Astrocyte (in vitro differentiated cells and primary cell): ENCODE data around the gene LBX1. TPM values are rescaled to one million over a fixed set of nuclear protein-coding genes. Genes with fewer than 3 reads are reported as not detected.

Source experiments
- DNase-seq: peaks from one replicate; pipeline ENCODE4 v3.0.0-alpha.2; 2010; ENCODE audit warnings: low read depth
- FAIRE-seq: peaks from 2 replicates; lab custom pipeline; 2011; peaks lifted over from hg19 to GRCh38; lab: Jason Lieb, UNC
- H2AFZ ChIP-seq: 2 replicates; pipeline ENCODE4 v1.6.0; 2012; ENCODE audit warnings: low read depth, low read length, inconsistent platforms
- H3K27ac ChIP-seq: 2 replicates; pipeline ENCODE4 v1.5.1; 2011; ENCODE audit warnings: low read depth, low read length, inconsistent platforms
- H3K27me3 ChIP-seq: 2 replicates; pipeline ENCODE4 v1.6.0; 2011; ENCODE audit warnings: low read length, inconsistent platforms; ENCODE audit not compliant: insufficient read depth
- H3K36me3 ChIP-seq: 2 replicates; pipeline ENCODE4 v1.5.1; 2011; ENCODE audit warnings: low read length, inconsistent platforms; ENCODE audit not compliant: insufficient read depth
- H3K4me1 ChIP-seq: 2 replicates; pipeline ENCODE4 v1.5.1; 2011; ENCODE audit warnings: low read length, inconsistent platforms; ENCODE audit not compliant: insufficient read depth
- H3K4me2 ChIP-seq: 2 replicates; pipeline ENCODE4 v1.6.0; 2012; ENCODE audit warnings: low read length, inconsistent platforms
- H3K4me3 ChIP-seq: 2 replicates; pipeline ENCODE4 v1.5.1; 2011; ENCODE audit warnings: low read depth, mild to moderate bottlenecking, low read length, inconsistent platforms; ENCODE audit not compliant: insufficient read depth
- H3K79me2 ChIP-seq: 2 replicates; pipeline ENCODE4 v1.6.0; 2012; ENCODE audit warnings: mild to moderate bottlenecking, low read length, inconsistent platforms; ENCODE audit not compliant: insufficient read depth
- H3K9ac ChIP-seq: 2 replicates; pipeline ENCODE4 v1.6.0; 2012; ENCODE audit warnings: mild to moderate bottlenecking, low read length, inconsistent platforms
- H3K9me3 ChIP-seq: 2 replicates; pipeline ENCODE4 v1.5.1; 2012; ENCODE audit warnings: low read depth, mild to moderate bottlenecking, low read length, inconsistent platforms; ENCODE audit not compliant: insufficient read depth
- H4K20me1 ChIP-seq: 2 replicates; pipeline ENCODE4 v1.6.0; 2012; ENCODE audit warnings: low read length, inconsistent platforms; ENCODE audit not compliant: insufficient read depth
- H3K27ac Mint-ChIP-seq: one replicate; pipeline ENCODE4 v1.8.0; 2021; ENCODE audit warnings: mild to moderate bottlenecking, mixed read lengths; ENCODE audit not compliant: unreplicated experiment
- H3K27me3 Mint-ChIP-seq: one replicate; pipeline ENCODE4 v1.8.0; 2021; ENCODE audit warnings: low read depth, mixed read lengths; ENCODE audit not compliant: unreplicated experiment
- H3K36me3 Mint-ChIP-seq: one replicate; pipeline ENCODE4 v1.8.0; 2021; ENCODE audit warnings: low read depth, mixed read lengths; ENCODE audit not compliant: unreplicated experiment
- H3K4me1 Mint-ChIP-seq: one replicate; pipeline ENCODE4 v1.8.0; 2021; ENCODE audit warnings: low read depth, mixed read lengths; ENCODE audit not compliant: unreplicated experiment
- H3K4me3 Mint-ChIP-seq: one replicate; pipeline ENCODE4 v1.8.0; 2021; ENCODE audit warnings: mild to moderate bottlenecking, moderate library complexity, mixed read lengths; ENCODE audit not compliant: unreplicated experiment
- H3K9me3 Mint-ChIP-seq: one replicate; pipeline ENCODE4 v1.8.0; 2021; ENCODE audit warnings: mild to moderate bottlenecking, mixed read lengths; ENCODE audit not compliant: unreplicated experiment
- EZH2 ChIP-seq: IDR thresholded peaks from 2 replicates; pipeline ENCODE4 v1.6.1; 2012; ENCODE audit warnings: mild to moderate bottlenecking, low read length, inconsistent platforms; ENCODE audit not compliant: insufficient read depth
- total RNA-seq: library from RNA; stranded (reverse); gene quantifications from 2 replicates; pipeline ENCODE4 v1.2.1, GENCODE V29; 2021
- TF ChIP-seq, protein P1 (sequence below): IDR thresholded peaks from 2 replicates; pipeline ENCODE4 v1.5.1; 2011; ENCODE audit warnings: low read depth, mild to moderate bottlenecking, inconsistent platforms, low read length, moderate library complexity; ENCODE audit not compliant: insufficient read depth

Gene LBX1
- total RNA-seq, 1 donor from 2014 or later = not detected

DNA sequence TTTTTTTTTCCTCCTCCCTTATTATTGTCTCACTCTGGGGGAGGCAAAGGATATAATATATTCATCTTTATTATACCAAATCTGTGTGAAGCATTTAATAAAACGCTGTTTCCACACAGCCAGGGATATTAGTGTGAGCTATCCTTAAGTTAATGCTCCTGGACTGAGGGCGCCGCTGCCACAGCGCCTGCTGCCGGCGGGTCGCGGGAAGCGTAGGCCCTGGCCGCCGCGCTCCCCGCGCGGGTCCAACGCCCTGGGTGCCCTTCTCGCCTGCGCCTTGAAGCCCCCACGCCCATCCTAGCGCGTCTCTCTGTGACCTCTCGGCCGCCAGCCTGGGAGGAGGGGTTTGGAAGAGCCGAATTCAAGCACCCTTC is 9.5 kb upstream of the LBX1 start:
- no peak overlapping the region for H3K27ac Mint-ChIP-seq
- H4K20me1 ChIP-seq = peaks cover 16% of the 10 kb centered on the region

DNA sequence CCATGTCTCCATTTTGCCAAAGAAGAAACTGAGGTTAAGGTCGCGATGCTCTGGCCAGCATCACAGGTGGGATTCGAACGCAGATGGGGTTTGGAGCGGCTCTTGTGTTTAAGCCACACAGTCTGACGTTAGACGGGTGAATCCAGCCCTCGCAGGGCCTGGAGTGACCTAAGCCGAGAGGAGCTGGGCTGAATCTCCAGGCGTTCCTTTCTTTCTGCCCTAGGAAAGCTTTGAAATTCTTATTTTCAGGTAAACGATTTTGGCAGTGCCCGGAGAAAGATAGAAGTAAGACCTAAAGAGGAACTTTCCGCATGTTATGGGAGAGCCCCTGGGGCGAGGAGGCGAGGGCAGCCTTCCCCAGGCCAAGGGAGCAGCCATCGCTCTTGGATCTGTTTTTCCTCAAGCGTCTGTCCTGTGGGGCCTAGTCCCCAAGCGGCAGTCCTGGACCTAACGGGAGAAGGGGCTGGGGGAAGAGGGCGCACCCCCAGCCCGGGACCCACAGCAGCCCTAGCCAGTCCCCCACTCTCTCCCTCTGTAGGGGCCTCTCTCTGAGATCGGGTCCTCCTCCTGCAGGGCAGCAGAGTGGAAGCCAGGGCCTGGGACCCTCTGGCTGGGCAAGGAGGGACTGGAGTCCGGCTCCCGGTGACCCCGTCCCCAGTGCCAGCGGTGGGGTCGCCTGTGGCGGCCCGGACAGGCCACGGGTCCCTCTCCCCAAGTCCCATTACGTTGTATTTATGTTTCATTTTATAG is 8.9 kb upstream of the LBX1 start:
- Mint-ChIP-seq H3K36me3 (no peaks in the 10 kb centered on the region), H3K9me3 (peaks cover 2% of the 10 kb centered on the region), H3K4me3 (no peak overlapping the region), H3K27ac (peak overlapping the region; percentile 72), H3K27me3 (peaks cover 86% of the 10 kb centered on the region), H3K4me1 (peaks cover 3% of the 10 kb centered on the region)
- DNase-seq (no peak), FAIRE-seq (no peak)
- Histone ChIP-seq H3K4me2 (no peak overlapping the region), H3K9me3 (no peaks in the 10 kb centered on the region), H3K36me3 (no peaks in the 10 kb centered on the region), H3K27ac (no peak overlapping the region), H3K9ac (no peak overlapping the region), H2AFZ (no peak overlapping the region), H3K4me1 (no peaks in the 10 kb centered on the region), H3K4me3 (no peak overlapping the region), H3K27me3 (peaks cover 90% of the 10 kb centered on the region), H4K20me1 (peaks cover 19% of the 10 kb centered on the region), H3K79me2 (no peaks in the 10 kb centered on the region)
- TF ChIP-seq EZH2 = no peak
- TF ChIP-seq, protein P1, sequence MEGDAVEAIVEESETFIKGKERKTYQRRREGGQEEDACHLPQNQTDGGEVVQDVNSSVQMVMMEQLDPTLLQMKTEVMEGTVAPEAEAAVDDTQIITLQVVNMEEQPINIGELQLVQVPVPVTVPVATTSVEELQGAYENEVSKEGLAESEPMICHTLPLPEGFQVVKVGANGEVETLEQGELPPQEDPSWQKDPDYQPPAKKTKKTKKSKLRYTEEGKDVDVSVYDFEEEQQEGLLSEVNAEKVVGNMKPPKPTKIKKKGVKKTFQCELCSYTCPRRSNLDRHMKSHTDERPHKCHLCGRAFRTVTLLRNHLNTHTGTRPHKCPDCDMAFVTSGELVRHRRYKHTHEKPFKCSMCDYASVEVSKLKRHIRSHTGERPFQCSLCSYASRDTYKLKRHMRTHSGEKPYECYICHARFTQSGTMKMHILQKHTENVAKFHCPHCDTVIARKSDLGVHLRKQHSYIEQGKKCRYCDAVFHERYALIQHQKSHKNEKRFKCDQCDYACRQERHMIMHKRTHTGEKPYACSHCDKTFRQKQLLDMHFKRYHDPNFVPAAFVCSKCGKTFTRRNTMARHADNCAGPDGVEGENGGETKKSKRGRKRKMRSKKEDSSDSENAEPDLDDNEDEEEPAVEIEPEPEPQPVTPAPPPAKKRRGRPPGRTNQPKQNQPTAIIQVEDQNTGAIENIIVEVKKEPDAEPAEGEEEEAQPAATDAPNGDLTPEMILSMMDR = no peak

More for the DNA sequence above, 9.5 kb upstream of the LBX1 start:
- Mint-ChIP-seq H3K27me3 (peaks cover 86% of the 10 kb centered on the region), H3K9me3 (peaks cover 2% of the 10 kb centered on the region), H3K4me1 (peaks cover 3% of the 10 kb centered on the region), H3K36me3 (no peaks in the 10 kb centered on the region), H3K4me3 (no peak overlapping the region)
- Histone ChIP-seq H3K79me2 (no peaks in the 10 kb centered on the region), H3K9ac (no peak overlapping the region), H3K4me3 (no peak overlapping the region), H2AFZ (no peak overlapping the region), H3K27me3 (peaks cover 87% of the 10 kb centered on the region), H3K4me1 (no peaks in the 10 kb centered on the region), H3K36me3 (no peaks in the 10 kb centered on the region), H3K27ac (no peak overlapping the region), H3K4me2 (no peak overlapping the region), H3K9me3 (no peaks in the 10 kb centered on the region)
- DNase-seq (no peak), FAIRE-seq (no peak)
- TF ChIP-seq EZH2 = peak; percentile 36
- TF ChIP-seq, protein P1 = peak; percentile 54
